AG10803 (cell line): ENCODE results near the gene SCAMP3.

Experiments used
- DNase-seq: peaks from one replicate; pipeline ENCODE4 v3.0.0; 2010; ENCODE audit warnings: low read depth
- H3K4me3 ChIP-seq: 2 replicates; pipeline ENCODE4 v1.5.1; 2011; ENCODE audit warnings: mild to moderate bottlenecking, low read length, control low read depth
- CTCF ChIP-seq: conservative IDR thresholded peaks from 2 replicates; pipeline ENCODE4 v1.5.1; 2011; ENCODE audit warnings: mild to moderate bottlenecking, low read length, control low read depth, inconsistent platforms

SCAMP3 gene

GRCh38 chr1:155301342-155301841 lies 39.2 kb upstream of the SCAMP3 start, which contains the start of gene PKLR:
Gene PKLR (minus strand): TSS chr1:155301438. CDS start chr1:155301395, 43 bp downstream.
- no peak for DNase-seq
- TF ChIP-seq CTCF = no peak
- H3K4me3 ChIP-seq = no peak within 1 kb of the TSS

GRCh38 chr1:155300553-155301329 lies 38.6 kb upstream of the SCAMP3 start:
- no peak for TF ChIP-seq CTCF
- no peak for DNase-seq
- H3K4me3 ChIP-seq = no peak overlapping the region

GRCh38 chr1:155300024-155300423 lies 37.9 kb upstream of the SCAMP3 start:
- no peak for DNase-seq
- no peak overlapping the region for H3K4me3 ChIP-seq
- TF ChIP-seq CTCF = no peak

- DNase-seq = no peak
- H3K4me3 ChIP-seq = no peak overlapping the region
These were observed 35.2 kb upstream of the SCAMP3 start for GRCh38 chr1:155297384-155297783.

GRCh38 chr1:155296661-155297060 lies 34.5 kb upstream of the SCAMP3 start:
- no peak for TF ChIP-seq CTCF
- DNase-seq = no peak
- H3K4me3 ChIP-seq = no peak overlapping the region

More at GRCh38 chr1:155297384-155297783, 35.2 kb upstream of the SCAMP3 start:
- no peak for TF ChIP-seq CTCF

DNA sequence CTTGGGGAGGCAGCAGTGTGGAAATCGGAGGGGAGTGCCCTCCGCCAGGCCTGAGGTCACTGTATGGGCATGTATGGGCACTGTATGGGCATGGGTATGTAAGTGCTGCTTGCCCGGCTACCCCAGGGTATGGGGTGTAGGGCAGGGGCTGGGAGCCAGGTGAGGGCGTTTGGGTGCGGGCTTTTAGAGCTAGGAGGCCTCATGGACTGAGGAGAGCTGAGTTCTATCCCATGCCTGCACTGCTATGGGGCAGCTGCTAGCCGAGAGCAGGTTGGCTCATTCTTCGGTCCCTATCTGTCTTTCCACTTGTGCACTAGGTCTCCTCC lies 33.7 kb upstream of the SCAMP3 start:
- no peak for DNase-seq
- H3K4me3 ChIP-seq = no peak overlapping the region
- no peak for TF ChIP-seq CTCF
